ENCODE data around the gene UBR1.

DNA sequence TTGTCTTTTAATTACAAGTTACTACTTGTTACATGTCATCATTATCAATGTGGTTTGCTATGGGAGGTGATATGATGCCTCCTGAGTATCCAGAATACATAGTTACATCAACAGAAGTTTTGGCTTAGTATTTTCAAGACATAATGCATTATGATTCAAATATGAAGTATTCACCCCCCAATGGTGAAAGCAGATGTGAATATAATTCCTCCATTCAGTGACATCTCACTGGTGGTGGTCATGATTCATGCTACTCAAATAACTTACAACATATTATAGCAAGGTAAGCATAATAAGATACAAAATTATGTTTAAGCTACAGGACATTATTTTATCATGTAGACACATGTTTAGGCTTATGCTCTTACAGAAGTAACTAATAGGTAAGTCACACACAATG lies 150.3 kb downstream of the UBR1 start:
- TF ChIP-seq, protein P1, sequence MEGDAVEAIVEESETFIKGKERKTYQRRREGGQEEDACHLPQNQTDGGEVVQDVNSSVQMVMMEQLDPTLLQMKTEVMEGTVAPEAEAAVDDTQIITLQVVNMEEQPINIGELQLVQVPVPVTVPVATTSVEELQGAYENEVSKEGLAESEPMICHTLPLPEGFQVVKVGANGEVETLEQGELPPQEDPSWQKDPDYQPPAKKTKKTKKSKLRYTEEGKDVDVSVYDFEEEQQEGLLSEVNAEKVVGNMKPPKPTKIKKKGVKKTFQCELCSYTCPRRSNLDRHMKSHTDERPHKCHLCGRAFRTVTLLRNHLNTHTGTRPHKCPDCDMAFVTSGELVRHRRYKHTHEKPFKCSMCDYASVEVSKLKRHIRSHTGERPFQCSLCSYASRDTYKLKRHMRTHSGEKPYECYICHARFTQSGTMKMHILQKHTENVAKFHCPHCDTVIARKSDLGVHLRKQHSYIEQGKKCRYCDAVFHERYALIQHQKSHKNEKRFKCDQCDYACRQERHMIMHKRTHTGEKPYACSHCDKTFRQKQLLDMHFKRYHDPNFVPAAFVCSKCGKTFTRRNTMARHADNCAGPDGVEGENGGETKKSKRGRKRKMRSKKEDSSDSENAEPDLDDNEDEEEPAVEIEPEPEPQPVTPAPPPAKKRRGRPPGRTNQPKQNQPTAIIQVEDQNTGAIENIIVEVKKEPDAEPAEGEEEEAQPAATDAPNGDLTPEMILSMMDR (IDR thresholded peaks at IDR 0.05), result no peak
- TF ChIP-seq POLR2A (IDR thresholded peaks at IDR 0.05), result no peak
